HPDE6-E6E7 (cell line): ENCODE measurements around the gene KLK8.

Experiments
- DNase-seq: peaks from one replicate; pipeline ENCODE4 v3.0.0; 2011; ENCODE audit warnings: missing footprints; ENCODE audit errors: extremely low spot score

Gene KLK8

GRCh38 chr19:51001515-51001914, at the start of gene KLK8:
Gene KLK8, minus strand, starts transcription at chr19:51001604. Its CDS starts 437 bp downstream, at chr19:51001167.
- no peak for DNase-seq

- no peak for DNase-seq
Measured at GRCh38 chr19:51047031-51047335, 45.6 kb upstream of the KLK8 start.

GRCh38 chr19:51044327-51044726, 42.9 kb upstream of the KLK8 start:
- no peak for DNase-seq

- DNase-seq = no peak
Measured at GRCh38 chr19:51043497-51043896, 42.1 kb upstream of the KLK8 start.

- DNase-seq = no peak
Measured at GRCh38 chr19:51040151-51040550, 38.7 kb upstream of the KLK8 start.

GRCh38 chr19:51036519-51036918, 35.1 kb upstream of the KLK8 start:
- no peak for DNase-seq

GRCh38 chr19:51034704-51035103, 33.3 kb upstream of the KLK8 start, which contains the start of gene KLK12:
Gene KLK12, minus strand, starts transcription at chr19:51035002. Its CDS starts 381 bp downstream, at chr19:51034621.
- no peak for DNase-seq

GRCh38 chr19:51031880-51032225, 30.4 kb upstream of the KLK8 start:
- DNase-seq = no peak

GRCh38 chr19:51031220-51031879, 29.9 kb upstream of the KLK8 start:
- no peak for DNase-seq

- DNase-seq = no peak
Measured at GRCh38 chr19:51030631-51031030, 29.2 kb upstream of the KLK8 start.

GRCh38 chr19:51029718-51030117, 28.3 kb upstream of the KLK8 start:
- no peak for DNase-seq

- DNase-seq = no peak
Measured at GRCh38 chr19:51027873-51028272, 26.5 kb upstream of the KLK8 start.

GRCh38 chr19:51027126-51027806, 25.9 kb upstream of the KLK8 start:
- no peak for DNase-seq

GRCh38 chr19:51026554-51026831, 25.1 kb upstream of the KLK8 start, which contains the start of gene KLK11:
Gene KLK11, minus strand, starts transcription at chr19:51026616. Its CDS starts 985 bp downstream, at chr19:51025631.
- no peak for DNase-seq

GRCh38 chr19:51025809-51026553, 24.6 kb upstream of the KLK8 start:
- DNase-seq = no peak

GRCh38 chr19:51025401-51025800, 24.0 kb upstream of the KLK8 start:
- DNase-seq = no peak

- no peak for DNase-seq
Measured at GRCh38 chr19:51024924-51025323, 23.5 kb upstream of the KLK8 start.

GRCh38 chr19:51023946-51024345, 22.5 kb upstream of the KLK8 start:
- no peak for DNase-seq

- no peak for DNase-seq
Measured at GRCh38 chr19:51022526-51022925, 21.1 kb upstream of the KLK8 start.

- no peak for DNase-seq
Measured at GRCh38 chr19:51020988-51021651, 19.7 kb upstream of the KLK8 start.

GRCh38 chr19:51019544-51019925, 18.1 kb upstream of the KLK8 start, which contains the start of gene KLK10:
Gene KLK10, minus strand, starts transcription at chr19:51019709. Its CDS starts 579 bp downstream, at chr19:51019130.
- DNase-seq = no peak

- DNase-seq = no peak
Measured at GRCh38 chr19:51018745-51019543, 17.5 kb upstream of the KLK8 start.
